DOHH2 (cell line): Measurements from ENCODE around the gene VPREB1.
"Not testable (repeated sequence)": the region's sequence is repeated elsewhere in the genome, so short reads cannot be mapped to it uniquely, and the experiment has no call there.

Experiments
- H3F3A ChIP-seq: fragments of 200-600 bp; sonication (generic), shearing (Covaris generic); 2 replicates; pipeline ENCODE4 v1.6.0; 2016; ENCODE audit warnings: antibody characterized with exemption, mild to moderate bottlenecking; ENCODE audit not compliant: control insufficient read depth, insufficient read depth
- H3K27ac ChIP-seq: fragments of 200-600 bp; sonication (generic); 2 replicates; pipeline ENCODE4 v1.5.1; 2014; ENCODE audit warnings: low read depth, mild to moderate bottlenecking, low read length, moderate library complexity
- H3K27me3 ChIP-seq: fragments of 200-600 bp; sonication (generic); 2 replicates; pipeline ENCODE4 v1.6.1; 2014; ENCODE audit warnings: mild to moderate bottlenecking, low read length, mixed read lengths; ENCODE audit not compliant: control insufficient read depth
- H3K36me3 ChIP-seq: fragments of 200-600 bp; sonication (generic); 2 replicates; pipeline ENCODE4 v1.6.1; 2014; ENCODE audit warnings: mild to moderate bottlenecking, low read length, moderate library complexity, mixed read lengths; ENCODE audit not compliant: control insufficient read depth
- H3K4me1 ChIP-seq: fragments of 200-600 bp; sonication (generic); 2 replicates; pipeline ENCODE4 v1.6.1; 2014; ENCODE audit warnings: mild to moderate bottlenecking, low read length, mixed read lengths; ENCODE audit not compliant: control insufficient read depth
- H3K4me2 ChIP-seq: fragments of 200-600 bp; sonication (generic); 2 replicates; pipeline ENCODE4 v1.6.0; 2014; ENCODE audit warnings: mild to moderate bottlenecking, low read length, moderate library complexity
- H3K4me3 ChIP-seq: fragments of 200-600 bp; sonication (generic); 2 replicates; pipeline ENCODE4 v1.5.1; 2014; ENCODE audit warnings: mild to moderate bottlenecking, low read length, mixed read lengths
- H3K79me2 ChIP-seq: fragments of 200-600 bp; sonication (generic); 2 replicates; pipeline ENCODE4 v1.6.1; 2014; ENCODE audit warnings: mild to moderate bottlenecking, low read length, mixed read lengths; ENCODE audit not compliant: control insufficient read depth
- H3K9me2 ChIP-seq: fragments of 200-600 bp; sonication (generic); replicated peaks from 2 replicates; pipeline ENCODE4 v1.6.1; 2014; ENCODE audit warnings: mild to moderate bottlenecking, low read length, mixed read lengths; ENCODE audit not compliant: control insufficient read depth
- H3K9me3 ChIP-seq: fragments of 200-600 bp; sonication (generic); 2 replicates; pipeline ENCODE4 v1.6.1; 2014; ENCODE audit warnings: antibody characterized with exemption, low read length, mixed read lengths; ENCODE audit not compliant: control insufficient read depth, insufficient read depth
- H4K20me1 ChIP-seq: fragments of 200-600 bp; sonication (generic); 2 replicates; pipeline ENCODE4 v1.6.0; 2014; ENCODE audit warnings: low read depth, mild to moderate bottlenecking, antibody characterized with exemption, low read length, moderate library complexity; ENCODE audit not compliant: control insufficient read depth, insufficient read depth

Gene VPREB1

GRCh38 chr22:22260586-22260985, 16.0 kb downstream of the VPREB1 start:
- not testable (repeated sequence) for H3K9me2 ChIP-seq, H4K20me1 ChIP-seq

GRCh38 chr22:22262332-22263074, 17.9 kb downstream of the VPREB1 start:
- not testable (repeated sequence) for H3K36me3 ChIP-seq, H3K79me2 ChIP-seq, H3K4me2 ChIP-seq, H3K9me3 ChIP-seq, H3K4me1 ChIP-seq, H4K20me1 ChIP-seq, H3K9me2 ChIP-seq, H3F3A ChIP-seq, H3K27ac ChIP-seq, H3K4me3 ChIP-seq, H3K27me3 ChIP-seq

More at GRCh38 chr22:22260586-22260985, 16.0 kb downstream of the VPREB1 start:
- not testable (repeated sequence) for H3K36me3 ChIP-seq, H3K4me2 ChIP-seq, H3K4me1 ChIP-seq, H3F3A ChIP-seq, H3K27me3 ChIP-seq, H3K9me3 ChIP-seq, H3K4me3 ChIP-seq, H3K79me2 ChIP-seq, H3K27ac ChIP-seq

GRCh38 chr22:22263823-22264222, 19.2 kb downstream of the VPREB1 start:
- not testable (repeated sequence) for H3K27me3 ChIP-seq, H3K36me3 ChIP-seq, H3K79me2 ChIP-seq, H3K9me3 ChIP-seq, H3K9me2 ChIP-seq, H3K4me1 ChIP-seq, H3K27ac ChIP-seq, H3F3A ChIP-seq, H4K20me1 ChIP-seq, H3K4me3 ChIP-seq, H3K4me2 ChIP-seq

- H3K27me3 ChIP-seq, H3K79me2 ChIP-seq, H3K4me1 ChIP-seq, H3K4me2 ChIP-seq, H3F3A ChIP-seq, H3K27ac ChIP-seq, H4K20me1 ChIP-seq, H3K9me3 ChIP-seq, H3K36me3 ChIP-seq, H3K4me3 ChIP-seq, H3K9me2 ChIP-seq: not testable (repeated sequence)
Measured at GRCh38 chr22:22270036-22270676, 25.6 kb downstream of the VPREB1 start.

- H3K4me2 ChIP-seq, H3K9me2 ChIP-seq, H3F3A ChIP-seq, H3K9me3 ChIP-seq, H3K27me3 ChIP-seq, H3K4me3 ChIP-seq, H3K4me1 ChIP-seq, H3K79me2 ChIP-seq, H3K27ac ChIP-seq, H3K36me3 ChIP-seq, H4K20me1 ChIP-seq: not testable (repeated sequence)
Measured at GRCh38 chr22:22277423-22277822, 32.8 kb downstream of the VPREB1 start.

GRCh38 chr22:22284962-22285756, 40.6 kb downstream of the VPREB1 start:
- not testable (repeated sequence) for H3K4me2 ChIP-seq, H3K27ac ChIP-seq, H3K4me1 ChIP-seq, H4K20me1 ChIP-seq, H3F3A ChIP-seq, H3K36me3 ChIP-seq, H3K27me3 ChIP-seq, H3K4me3 ChIP-seq, H3K9me3 ChIP-seq, H3K9me2 ChIP-seq, H3K79me2 ChIP-seq

- not testable (repeated sequence) for H3K27ac ChIP-seq, H3K4me1 ChIP-seq, H3K36me3 ChIP-seq, H3K79me2 ChIP-seq, H3K4me2 ChIP-seq, H3K9me3 ChIP-seq, H3K9me2 ChIP-seq, H4K20me1 ChIP-seq, H3F3A ChIP-seq, H3K4me3 ChIP-seq, H3K27me3 ChIP-seq
Measured at GRCh38 chr22:22286390-22287105, 42.0 kb downstream of the VPREB1 start.
